Measurements from ENCODE around the gene RPL27. TPM values are rescaled to one million over a fixed set of nuclear protein-coding genes. Genes with fewer than 3 reads are reported as not detected.

RPL27 gene
- total RNA-seq, 1 donor from 2014 or later = 738 TPM

GRCh38 chr17:43019418-43019817 is 21.2 kb downstream of the RPL27 start:
- TF ChIP-seq, protein P1, sequence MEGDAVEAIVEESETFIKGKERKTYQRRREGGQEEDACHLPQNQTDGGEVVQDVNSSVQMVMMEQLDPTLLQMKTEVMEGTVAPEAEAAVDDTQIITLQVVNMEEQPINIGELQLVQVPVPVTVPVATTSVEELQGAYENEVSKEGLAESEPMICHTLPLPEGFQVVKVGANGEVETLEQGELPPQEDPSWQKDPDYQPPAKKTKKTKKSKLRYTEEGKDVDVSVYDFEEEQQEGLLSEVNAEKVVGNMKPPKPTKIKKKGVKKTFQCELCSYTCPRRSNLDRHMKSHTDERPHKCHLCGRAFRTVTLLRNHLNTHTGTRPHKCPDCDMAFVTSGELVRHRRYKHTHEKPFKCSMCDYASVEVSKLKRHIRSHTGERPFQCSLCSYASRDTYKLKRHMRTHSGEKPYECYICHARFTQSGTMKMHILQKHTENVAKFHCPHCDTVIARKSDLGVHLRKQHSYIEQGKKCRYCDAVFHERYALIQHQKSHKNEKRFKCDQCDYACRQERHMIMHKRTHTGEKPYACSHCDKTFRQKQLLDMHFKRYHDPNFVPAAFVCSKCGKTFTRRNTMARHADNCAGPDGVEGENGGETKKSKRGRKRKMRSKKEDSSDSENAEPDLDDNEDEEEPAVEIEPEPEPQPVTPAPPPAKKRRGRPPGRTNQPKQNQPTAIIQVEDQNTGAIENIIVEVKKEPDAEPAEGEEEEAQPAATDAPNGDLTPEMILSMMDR (IDR thresholded peaks at IDR 0.05) = no peak
- H3K9me3 Mint-ChIP-seq (ENCODE audit: low read depth) = no peaks in the 10 kb centered on the region
- H3K4me3 Mint-ChIP-seq (ENCODE audit: unreplicated experiment) = peak overlapping the region; percentile 93
- H3K27ac Mint-ChIP-seq (ENCODE audit: unreplicated experiment) = peak overlapping the region; percentile 98
- peaks cover 39% of the 10 kb centered on the region for H3K4me1 Mint-ChIP-seq (ENCODE audit: low read depth)
- peaks cover 25% of the 10 kb centered on the region for H3K36me3 Mint-ChIP-seq (ENCODE audit: low read depth)
- DNase-seq (ENCODE audit: low spot score) = no peak
- H3K27me3 Mint-ChIP-seq (ENCODE audit: low read depth) = no peaks in the 10 kb centered on the region

- Mint-ChIP-seq H3K36me3 (ENCODE audit: low read depth) (peaks cover 20% of the 10 kb centered on the region), H3K27ac (ENCODE audit: unreplicated experiment) (peak overlapping the region; percentile 98), H3K27me3 (ENCODE audit: low read depth) (no peaks in the 10 kb centered on the region), H3K4me3 (ENCODE audit: unreplicated experiment) (peak overlapping the region; percentile 93), H3K9me3 (ENCODE audit: low read depth) (no peaks in the 10 kb centered on the region), H3K4me1 (ENCODE audit: low read depth) (peaks cover 40% of the 10 kb centered on the region)
- TF ChIP-seq, protein P1 (IDR thresholded peaks at IDR 0.05) = no peak
- no peak for DNase-seq (ENCODE audit: low spot score)
Measured at GRCh38 chr17:43020030-43020621, 21.9 kb downstream of the RPL27 start.

DNA sequence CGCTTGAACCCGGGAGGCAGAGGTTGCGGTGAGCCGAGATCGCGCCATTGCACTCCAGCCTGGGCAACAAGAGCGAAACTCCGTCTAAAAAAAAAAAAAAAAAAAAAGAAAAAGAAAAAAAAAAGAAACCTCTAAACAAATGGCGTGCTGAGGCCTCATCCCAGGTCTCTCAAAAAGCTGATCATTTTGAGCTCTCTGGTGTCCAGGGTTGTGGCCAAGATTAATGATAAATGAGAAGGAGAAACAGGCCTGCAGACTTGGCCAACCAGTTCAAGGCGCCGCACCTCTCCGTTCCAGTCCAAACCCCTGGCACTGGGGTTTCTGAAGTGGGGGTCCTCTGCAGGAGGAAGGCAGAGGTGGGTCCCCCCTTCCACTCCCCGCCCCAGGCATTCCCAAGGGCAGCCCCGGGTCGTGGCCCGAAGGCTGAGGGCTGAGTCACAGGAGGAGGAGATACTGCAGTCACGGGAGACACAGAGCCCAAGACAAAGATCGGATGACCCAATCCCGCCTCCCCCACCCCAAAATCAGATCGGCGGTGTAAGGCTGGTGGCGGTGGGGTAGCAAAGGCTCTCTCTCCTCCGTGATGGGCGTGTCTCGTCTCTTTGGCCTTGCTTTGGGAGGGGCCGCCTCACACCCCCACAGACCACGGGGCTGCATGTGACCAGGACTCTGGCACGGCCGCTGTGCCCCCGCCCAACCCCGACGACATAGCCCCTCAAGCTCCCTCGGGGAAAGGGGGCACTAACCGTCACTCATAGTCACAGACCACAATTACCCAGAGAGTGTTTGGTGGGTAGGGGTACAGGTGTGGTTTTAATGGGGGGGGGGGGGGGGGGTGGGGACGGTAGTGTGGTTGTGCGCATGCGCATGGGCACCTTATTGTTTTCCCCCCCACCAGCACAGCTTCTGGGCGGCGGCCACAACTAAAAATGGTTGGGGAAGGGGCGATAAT is 22.8 kb downstream of the RPL27 start:
- Mint-ChIP-seq H3K36me3 (ENCODE audit: low read depth) (peaks cover 13% of the 10 kb centered on the region), H3K4me1 (ENCODE audit: low read depth) (peaks cover 36% of the 10 kb centered on the region), H3K4me3 (ENCODE audit: unreplicated experiment) (peak overlapping the region; percentile 93), H3K27me3 (ENCODE audit: low read depth) (no peaks in the 10 kb centered on the region), H3K27ac (ENCODE audit: unreplicated experiment) (peak overlapping the region; percentile 98), H3K9me3 (ENCODE audit: low read depth) (no peaks in the 10 kb centered on the region)
- TF ChIP-seq, protein P1 (IDR thresholded peaks at IDR 0.05) = no peak
- DNase-seq (ENCODE audit: low spot score) = no peak

DNA sequence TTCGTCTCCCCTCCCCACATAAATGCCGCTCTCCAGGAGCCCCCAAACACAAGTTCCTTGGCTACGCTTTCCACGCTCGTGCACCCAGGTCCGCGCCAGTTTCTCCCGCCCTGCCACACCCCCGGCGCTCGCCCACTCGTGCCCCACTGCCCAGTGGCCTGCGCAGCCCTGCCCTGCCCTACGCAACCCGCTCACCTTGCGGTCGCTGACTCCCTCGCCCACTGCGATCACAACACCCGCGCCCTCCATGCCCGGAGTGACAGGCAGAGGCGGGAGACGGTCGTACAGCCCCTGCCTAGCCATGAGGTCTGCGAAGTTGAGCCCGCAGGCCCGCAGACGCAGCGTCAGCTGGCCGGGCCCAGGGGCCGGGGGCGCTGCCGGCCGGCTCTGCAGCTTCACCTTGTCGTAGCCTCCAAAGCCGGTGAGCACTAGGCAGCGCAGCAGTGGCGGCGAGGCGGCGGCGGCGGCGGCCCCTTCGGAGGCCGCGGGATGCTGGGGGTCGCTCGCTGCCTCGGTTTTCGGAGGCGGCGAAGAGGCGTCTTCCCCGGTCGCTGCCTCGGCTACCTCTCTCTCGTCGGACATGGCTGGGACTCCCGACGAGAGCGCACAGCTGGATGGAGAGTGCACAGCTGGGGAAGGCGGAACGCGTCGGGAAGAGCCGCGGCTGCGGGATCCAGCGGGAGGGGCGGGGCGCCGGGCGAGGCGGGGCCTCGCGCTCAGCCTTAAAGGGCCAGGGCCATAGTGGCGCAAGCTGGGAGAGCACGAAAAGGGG is 23.7 kb downstream of the RPL27 start, which contains the start of gene VAT1:
Gene VAT1, minus strand, starts transcription at position 645 of the 772 bp plus-strand sequence. Its CDS starts 63 bp downstream, at position 582.
- Mint-ChIP-seq H3K9me3 (ENCODE audit: low read depth) (no peaks in the 10 kb centered on the region), H3K36me3 (ENCODE audit: low read depth) (peaks cover 12% of the 10 kb centered on the region), H3K4me3 (ENCODE audit: unreplicated experiment) (peak within 1 kb of the TSS; percentile 93), H3K27me3 (ENCODE audit: low read depth) (no peaks in the 10 kb centered on the region), H3K4me1 (ENCODE audit: low read depth) (peaks cover 36% of the 10 kb centered on the region), H3K27ac (ENCODE audit: unreplicated experiment) (peak within 1 kb of the TSS; percentile 98)
- TF ChIP-seq, protein P1 (IDR thresholded peaks at IDR 0.05) = peak; percentile 25
- DNase-seq (ENCODE audit: low spot score) = no peak

Measured in chondrocyte (in vitro differentiated cells).